H1 (cell line): ENCODE measurements around the gene KPNA4. TPM values are rescaled to one million over a fixed set of nuclear protein-coding genes. Genes with fewer than 3 reads are reported as not detected.

Experiments
- CTCF ChIA-PET: fragments of 300-600 bp; sonication (Branson Sonifier 250); formaldehyde crosslinking; loops from one replicate; lab custom pipeline; 2021; ENCODE audit not compliant: partially characterized antibody; lab: Charles Lee
- POLR2A ChIA-PET: fragments of 300-600 bp; sonication (Branson Sonifier 250); formaldehyde crosslinking; loops from one replicate; lab custom pipeline; 2021; ENCODE audit warnings: inconsistent platforms; ENCODE audit not compliant: partially characterized antibody; lab: Charles Lee
- DNase-seq, 2 experiments: peaks; one replicate each; pipeline versions ENCODE4 v3.0.0 to v3.0.0-alpha.2; 2010 to 2022; ENCODE audit warnings: low spot score in 2 of 2, low read depth in 1 of 2, mixed read lengths in 1 of 2
- FAIRE-seq: peaks from 2 replicates; lab custom pipeline; 2011; peaks lifted over from hg19 to GRCh38; lab: Jason Lieb, UNC
- H2AFZ ChIP-seq: 2 replicates; pipeline ENCODE4 v1.8.1; 2012; ENCODE audit warnings: low read length, inconsistent platforms
- H2AK5ac ChIP-seq: 2 replicates; pipeline ENCODE4 v1.6.1; 2013; ENCODE audit warnings: low read depth, low read length
- H2BK120ac ChIP-seq: replicated peaks from 2 replicates; pipeline ENCODE3; 2013; ENCODE audit warnings: low read depth, low read length, inconsistent platforms
- H2BK12ac ChIP-seq: 2 replicates; pipeline ENCODE4 v1.6.1; 2013; ENCODE audit warnings: low read depth, low read length
- H2BK15ac ChIP-seq: 2 replicates; pipeline ENCODE4 v1.6.1; 2013; ENCODE audit warnings: low read length
- H2BK20ac ChIP-seq: 2 replicates; pipeline ENCODE4 v1.6.1; 2013; ENCODE audit warnings: low read length
- H2BK5ac ChIP-seq: 2 replicates; pipeline ENCODE4 v1.6.1; 2013; ENCODE audit warnings: low read depth, low read length
- H3K14ac ChIP-seq: 2 replicates; pipeline ENCODE4 v1.6.1; 2013; ENCODE audit warnings: inconsistent platforms; ENCODE audit not compliant: insufficient read length
- H3K18ac ChIP-seq: 2 replicates; pipeline ENCODE4 v1.6.1; 2013; ENCODE audit warnings: low read length; ENCODE audit errors: extremely low read depth
- H3K23ac ChIP-seq: 2 replicates; pipeline ENCODE4 v1.6.1; 2013; ENCODE audit warnings: inconsistent platforms; ENCODE audit not compliant: insufficient read length
- H3K23me2 ChIP-seq: 2 replicates; pipeline ENCODE4 v1.6.1; 2013; ENCODE audit warnings: low read depth, low read length
- H3K27ac ChIP-seq: 2 replicates; pipeline ENCODE4 v1.6.1; 2011; ENCODE audit warnings: low read depth, low read length, inconsistent platforms
- H3K27me3 ChIP-seq, 4 experiments: replicated peaks in 1 of 4; 1 replicate in 1 of 4; 2 replicates in 3 of 4; pipeline versions ENCODE4 v1.6.1 to v1.8.1; 2011 to 2013; ENCODE audit warnings: low read length in 3 of 4, mild to moderate bottlenecking in 3 of 4, inconsistent platforms in 2 of 4, mixed read lengths in 2 of 4, moderate library complexity in 1 of 4; ENCODE audit not compliant: control insufficient read depth in 3 of 4, insufficient read depth in 3 of 4; ENCODE audit errors: extremely low read depth in 1 of 4
- H3K36me3 ChIP-seq, 4 experiments: 2 replicates each; pipeline versions ENCODE4 v1.6.1 to v1.8.1; 2011 to 2013; ENCODE audit warnings: mild to moderate bottlenecking in 4 of 4, low read length in 3 of 4, moderate library complexity in 2 of 4, control low read depth in 1 of 4, inconsistent platforms in 1 of 4; ENCODE audit not compliant: insufficient read depth in 4 of 4, control insufficient read depth in 2 of 4
- H3K4ac ChIP-seq: replicated peaks from 2 replicates; pipeline ENCODE3; 2013; ENCODE audit warnings: low read length, low read depth, mixed read lengths, inconsistent platforms; ENCODE audit not compliant: insufficient read length
- H3K4me1 ChIP-seq, 4 experiments: replicated peaks in 1 of 4; 1 replicate in 1 of 4; 2 replicates in 3 of 4; pipeline versions ENCODE4 v1.6.1 to v1.8.1; 2011 to 2013; ENCODE audit warnings: low read length in 3 of 4, inconsistent platforms in 2 of 4, mixed read lengths in 1 of 4; ENCODE audit not compliant: insufficient read depth in 4 of 4, control insufficient read depth in 3 of 4
- H3K4me2 ChIP-seq, 2 experiments: 2 replicates each; pipeline versions ENCODE4 v1.6.1 to v1.8.1; 2011 to 2013; ENCODE audit warnings: low read depth in 2 of 2, low read length in 2 of 2, control low read depth in 1 of 2, inconsistent platforms in 1 of 2, mild to moderate bottlenecking in 1 of 2; ENCODE audit not compliant: insufficient read depth in 1 of 2
- H3K4me3 ChIP-seq, 4 experiments: fragments of 200-600, 300-600 bp in 1 of 4; sonication (generic), shearing (Covaris generic), sonication (Bioruptor Twin) in 1 of 4; 2 replicates each; pipeline versions ENCODE4 v1.5.1 to v1.8.1; 2011 to 2016; ENCODE audit warnings: low read length in 4 of 4, low read depth in 3 of 4, control low read depth in 2 of 4, inconsistent platforms in 2 of 4, mild to moderate bottlenecking in 2 of 4, mixed read lengths in 1 of 4, moderate library complexity in 1 of 4; ENCODE audit not compliant: insufficient read depth in 2 of 4; ENCODE audit errors: extremely low read depth in 1 of 4
- H3K56ac ChIP-seq: replicated peaks from 2 replicates; pipeline ENCODE3; 2013; ENCODE audit warnings: low read depth, mild to moderate bottlenecking, mixed read lengths, low read length, inconsistent platforms; ENCODE audit not compliant: insufficient read length
- H3K79me1 ChIP-seq: 2 replicates; pipeline ENCODE4 v1.6.1; 2013; ENCODE audit warnings: low read depth, low read length, control low read depth
- H3K79me2 ChIP-seq, 2 experiments: 2 replicates each; pipeline versions ENCODE4 v1.6.1 to v1.8.1; 2012 to 2013; ENCODE audit warnings: low read length in 2 of 2, mild to moderate bottlenecking in 2 of 2, inconsistent platforms in 1 of 2; ENCODE audit not compliant: insufficient read depth in 2 of 2, control insufficient read depth in 1 of 2
- H3K9ac ChIP-seq, 4 experiments: replicated peaks in 1 of 4; 1 replicate in 1 of 4; 2 replicates in 3 of 4; pipeline versions ENCODE4 v1.6.1 to v1.8.1; 2011 to 2013; ENCODE audit warnings: low read depth in 3 of 4, low read length in 3 of 4, control low read depth in 2 of 4, mild to moderate bottlenecking in 2 of 4, moderate library complexity in 2 of 4, inconsistent platforms in 1 of 4; ENCODE audit errors: extremely low read depth in 1 of 4
- H3K9me3 ChIP-seq, 2 experiments: 2 replicates each; pipeline versions ENCODE4 v1.6.1 to v1.8.1; 2012 to 2013; ENCODE audit warnings: mild to moderate bottlenecking in 2 of 2, moderate library complexity in 2 of 2, control low read depth in 1 of 2, inconsistent platforms in 1 of 2, low read depth in 1 of 2, low read length in 1 of 2, mixed read lengths in 1 of 2; ENCODE audit not compliant: insufficient read depth in 2 of 2
- H4K20me1 ChIP-seq, 2 experiments: replicated peaks in 1 of 2; 2 replicates each; pipeline versions ENCODE3 to v1.8.1; 2011 to 2013; ENCODE audit warnings: inconsistent platforms in 2 of 2, low read length in 2 of 2, mild to moderate bottlenecking in 1 of 2; ENCODE audit not compliant: insufficient read depth in 2 of 2, control insufficient read depth in 1 of 2
- H4K5ac ChIP-seq: 2 replicates; pipeline ENCODE4 v1.6.1; 2013; ENCODE audit warnings: low read length, low read depth, mixed read lengths, inconsistent platforms; ENCODE audit not compliant: insufficient read length
- H4K8ac ChIP-seq: 2 replicates; pipeline ENCODE4 v1.8.0; 2013; ENCODE audit warnings: mild to moderate bottlenecking, moderate library complexity, low read length, inconsistent platforms; ENCODE audit not compliant: insufficient read depth; ENCODE audit errors: extremely low read depth
- H4K91ac ChIP-seq: replicated peaks from 2 replicates; pipeline ENCODE3; 2013; ENCODE audit warnings: low read length, mixed read lengths, inconsistent platforms; ENCODE audit not compliant: insufficient read length
- RXRA ChIP-seq: IDR thresholded peaks from 2 replicates; pipeline ENCODE4 v1.6.1; 2011; ENCODE audit warnings: low read depth, mild to moderate bottlenecking, low read length, moderate library complexity; ENCODE audit not compliant: insufficient read depth
- SIRT6 ChIP-seq: IDR thresholded peaks from one replicate; pipeline ENCODE4 v1.7.1; 2012; ENCODE audit warnings: low read length, inconsistent platforms
- SP4 ChIP-seq: IDR thresholded peaks from 2 replicates; pipeline ENCODE4 v1.6.1; 2012; ENCODE audit warnings: low read length, inconsistent platforms
- WGBS, 2 experiments: shearing (Covaris generic) in 1 of 2; methylation state at CpG; one replicate each; pipeline versions ENCODE4 v1.1.6 to v1.1.7; 2013 to 2015; ENCODE audit warnings: low lambda C conversion rate in 2 of 2, mixed read lengths in 2 of 2, inconsistent platforms in 1 of 2, low coverage in 1 of 2, missing lambda C conversion rate in 1 of 2; ENCODE audit not compliant: insufficient replicate concordance in 2 of 2, insufficient coverage in 1 of 2, insufficient read length in 1 of 2; ENCODE audit errors: extremely low coverage in 1 of 2, missing lambda C conversion rate in 1 of 2; 5-methylcytosine and 5-hydroxymethylcytosine counted together
- polyA plus RNA-seq, 7 experiments: library from polyadenylated mRNA; depleted of rRNA in 3 of 7; stranded (reverse) in 5 of 7; unstranded in 2 of 7; fragments of >200 nt in 5 of 7; fragments of 200-250 nt in 2 of 7; gene quantifications; 1 replicate in 5 of 7; 2 replicates in 1 of 7; 4 replicates in 1 of 7; pipeline versions ENCODE4 v1.2.1 to v1.2.3, GENCODE V29; 2011 to 2013; ENCODE audit warnings: missing spikeins in 2 of 7, mixed read lengths in 2 of 7
- total RNA-seq: library from RNA; stranded (reverse); fragmentation: NEBNext Ultra II Directional; extraction: Animal tissue kit (Norgen Biotek cat#: 25700); gene quantifications from 2 replicates; pipeline ENCODE4 v1.2.1, GENCODE V29; 2021
- TF ChIP-seq, protein P1 (sequence below): IDR thresholded peaks from 2 replicates; pipeline ENCODE4 v1.6.1; 2011; ENCODE audit warnings: low read depth, mild to moderate bottlenecking, low read length; ENCODE audit not compliant: insufficient read depth

The KPNA4 gene
- total and polyA plus RNA-seq, 2 of the 8 experiments (the other 6 are each of a cell fraction or from before 2014, with no cell fraction given), result 13.2 to 81.9 TPM

DNA sequence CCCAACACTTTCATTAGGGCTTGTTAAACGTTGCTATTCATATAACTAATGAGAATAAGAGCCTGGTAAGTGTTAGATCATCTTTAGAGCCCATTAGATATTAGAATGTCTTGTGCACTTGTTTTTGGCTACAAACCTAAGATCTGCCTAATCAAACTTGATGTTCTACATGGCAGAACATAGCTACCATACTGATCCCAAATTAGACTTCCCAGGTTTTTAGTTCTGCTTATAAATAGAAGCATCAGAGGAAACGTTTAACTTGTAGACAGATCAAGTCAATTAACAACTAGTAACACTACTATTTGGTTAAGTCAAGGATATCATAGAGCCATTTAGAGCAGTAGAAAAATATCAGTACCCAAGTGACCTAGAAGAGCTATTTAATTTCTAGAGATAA lies 11.7 kb upstream of the KPNA4 start:
- H3K56ac ChIP-seq, result no peak overlapping the region
- H3K4ac ChIP-seq, result no peak overlapping the region
- H2BK12ac ChIP-seq, result no peak overlapping the region
- H2AFZ ChIP-seq, result no peak overlapping the region
- ChIA-PET CTCF (interaction anchor here (0.7 to 2.3 kb wide), 6 partner anchors 8 to 365 kb away, joined by 3 to 6 read pairs (median 3); no protein-coding TSS in a partner anchor), POLR2A (interaction anchor here (1.0 kb wide), 1 partner anchor 11 kb away, joined by 3 read pairs; no protein-coding TSS in a partner anchor)
- no peak overlapping the region for H2BK15ac ChIP-seq
- H3K4me1 ChIP-seq, result peaks cover 0 to 3% (median 0%) of the 10 kb centered on the region in 4 experiments; a peak in 3 of 7 replicates
- H3K4me3 ChIP-seq, result no peak overlapping the region
- no peak overlapping the region for H4K91ac ChIP-seq
- no peak overlapping the region for H3K4me2 ChIP-seq
- no peaks in the 10 kb centered on the region for H3K79me2 ChIP-seq
- H2AK5ac ChIP-seq, result no peak overlapping the region
- TF ChIP-seq SP4, result no peak
- no peak for TF ChIP-seq SIRT6
- TF ChIP-seq, protein P1, sequence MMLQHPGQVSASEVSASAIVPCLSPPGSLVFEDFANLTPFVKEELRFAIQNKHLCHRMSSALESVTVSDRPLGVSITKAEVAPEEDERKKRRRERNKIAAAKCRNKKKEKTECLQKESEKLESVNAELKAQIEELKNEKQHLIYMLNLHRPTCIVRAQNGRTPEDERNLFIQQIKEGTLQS, result no peak
- TF ChIP-seq RXRA, result no peak
- H3K23ac ChIP-seq, result no peak overlapping the region
- H3K9ac ChIP-seq, result no peak overlapping the region
- H3K23me2 ChIP-seq, result no peaks in the 10 kb centered on the region
- H2BK120ac ChIP-seq, result no peak overlapping the region
- no peak for FAIRE-seq
- H3K79me1 ChIP-seq, result no peaks in the 10 kb centered on the region
- no peak overlapping the region for H3K18ac ChIP-seq
- peaks cover 0 to 8% of the 10 kb centered on the region in 2 experiments; a peak in 1 of 4 replicates for H3K9me3 ChIP-seq
- no peak overlapping the region for H2BK20ac ChIP-seq
- peaks cover 0 to 1% (median 0%) of the 10 kb centered on the region in 4 experiments; a peak in 1 of 7 replicates for H3K27me3 ChIP-seq
- WGBS, 2 experiments, result 72% methylated on average over 2 of the region's 2 CpGs; no CpG with 5 or more reads in 1 of the 2 experiments
- H3K27ac ChIP-seq, result no peak overlapping the region
- no peak overlapping the region for H4K8ac ChIP-seq
- H4K20me1 ChIP-seq, result no peaks in the 10 kb centered on the region
- DNase-seq, result no peak
- H4K5ac ChIP-seq, result no peak overlapping the region
- H2BK5ac ChIP-seq, result no peak overlapping the region
- no peaks in the 10 kb centered on the region for H3K36me3 ChIP-seq
- no peak overlapping the region for H3K14ac ChIP-seq
